GM12878 (cell line): ENCODE measurements around the gene PTPRN2. TPM values are rescaled to one million over a fixed set of nuclear protein-coding genes. Genes with fewer than 3 reads are reported as not detected.

Source experiments
- ATAC-seq: fragments of 200-7000 bp; cut with Tn5 transposase; 3 replicates; pipeline ENCODE4 v1.9.1; 2020; ENCODE audit warnings: mild to moderate bottlenecking, moderate library complexity
- BruUV-seq: library from RNA; stranded (reverse); fragments of 400-500 nt; replicated peaks from 2 replicates; lab custom pipeline; 2021; lab: Mats Ljungman, UMichigan
- CTCF ChIA-PET: fragments of 300-600 bp; sonication (Branson Sonifier 250); formaldehyde crosslinking; extraction: SDS; loops from one replicate; lab custom pipeline; 2021; ENCODE audit warnings: inconsistent platforms; lab: Yijun Ruan, JAX
- POLR2A ChIA-PET: fragments of 350-600 bp; formaldehyde crosslinking; extraction: SDS; loops from one replicate; lab custom pipeline; 2021; ENCODE audit warnings: inconsistent platforms; lab: Charles Lee
- RAD21 ChIA-PET: fragments of 300-600 bp; sonication (Branson Sonifier 250); formaldehyde crosslinking; loops from one replicate; lab custom pipeline; 2023; ENCODE audit warnings: antibody characterized with exemption; ENCODE audit not compliant: unreplicated experiment; lab: Charles Lee
- SMC1A ChIA-PET: fragments of 300-600 bp; sonication (Branson Sonifier 250); formaldehyde crosslinking; loops from one replicate; lab custom pipeline; 2023; ENCODE audit not compliant: unreplicated experiment, uncharacterized antibody; lab: Charles Lee
- DNase-seq: peaks from one replicate; pipeline ENCODE4 v3.0.0-alpha.2; 2011; ENCODE audit warnings: low read depth, low spot score
- FAIRE-seq: peaks from 3 replicates; lab custom pipeline; 2011; peaks lifted over from hg19 to GRCh38; lab: Jason Lieb, UNC
- H2AFZ ChIP-seq: 2 replicates; pipeline ENCODE4 v1.6.0; 2011; ENCODE audit warnings: low read depth, low read length, control low read depth; ENCODE audit not compliant: control insufficient read depth
- H3K27ac ChIP-seq: 2 replicates; pipeline ENCODE4 v1.5.1; 2011; ENCODE audit warnings: control low read depth; ENCODE audit not compliant: control insufficient read depth, insufficient read depth
- H3K27me3 ChIP-seq, 2 experiments: replicated peaks in 1 of 2; 2 replicates each; pipeline versions ENCODE4 v1.6.0 to v1.6.1; 2011; ENCODE audit warnings: low read length in 1 of 2; ENCODE audit not compliant: control insufficient read depth in 2 of 2, insufficient read depth in 2 of 2
- H3K36me3 ChIP-seq, 2 experiments: 2 replicates each; pipeline ENCODE4 v1.5.1; 2011; ENCODE audit warnings: low read length in 1 of 2; ENCODE audit not compliant: control insufficient read depth in 2 of 2, insufficient read depth in 2 of 2
- H3K4me1 ChIP-seq: 2 replicates; pipeline ENCODE4 v1.6.1; 2011; ENCODE audit warnings: mild to moderate bottlenecking, low read length, moderate library complexity, mixed read lengths; ENCODE audit not compliant: control insufficient read depth, insufficient read depth
- H3K4me2 ChIP-seq: 2 replicates; pipeline ENCODE4 v1.6.0; 2011; ENCODE audit warnings: control low read depth; ENCODE audit not compliant: control insufficient read depth, insufficient read depth
- H3K4me3 ChIP-seq: fragments of 200-600 bp; sonication (generic); 2 replicates; pipeline ENCODE4 v1.5.1; 2016
- H3K79me2 ChIP-seq: 2 replicates; pipeline ENCODE4 v1.6.0; 2011; ENCODE audit warnings: low read length; ENCODE audit not compliant: control insufficient read depth, insufficient read depth
- H3K9ac ChIP-seq: 2 replicates; pipeline ENCODE4 v1.8.0; 2011; ENCODE audit warnings: low read length, control low read depth, mixed read lengths; ENCODE audit not compliant: control insufficient read depth, insufficient read depth
- H3K9me3 ChIP-seq: replicated peaks from 3 replicates; pipeline ENCODE4 v1.5.1; 2011; ENCODE audit warnings: mild to moderate bottlenecking, low read length; ENCODE audit not compliant: control insufficient read depth, insufficient read depth
- H4K20me1 ChIP-seq: 2 replicates; pipeline ENCODE4 v1.6.0; 2011; ENCODE audit not compliant: control insufficient read depth, insufficient read depth
- ATF7 ChIP-seq: fragments of 450-650 bp; IDR thresholded peaks from 2 replicates; pipeline ENCODE4 v1.6.1; 2016; ENCODE audit warnings: low read depth, mild to moderate bottlenecking
- BCL11A ChIP-seq: IDR thresholded peaks from 2 replicates; pipeline ENCODE4 v1.6.1; 2011; ENCODE audit warnings: low read depth, low read length
- BCL3 ChIP-seq: IDR thresholded peaks from 2 replicates; pipeline ENCODE4 v1.6.1; 2011; ENCODE audit warnings: borderline replicate concordance, low read depth, mild to moderate bottlenecking, moderate library complexity, low read length; ENCODE audit not compliant: insufficient read depth, poor library complexity, severe bottlenecking
- BRCA1 ChIP-seq: IDR thresholded peaks from 2 replicates; pipeline ENCODE4 v1.6.1; 2011; ENCODE audit warnings: low read depth, low read length, improper control_type of control experiment
- E4F1 ChIP-seq: fragments of 450-650 bp; IDR thresholded peaks from 2 replicates; pipeline ENCODE4 v1.6.1; 2018; ENCODE audit warnings: borderline replicate concordance, mild to moderate bottlenecking; ENCODE audit not compliant: partially characterized antibody
- ELK1 ChIP-seq: IDR thresholded peaks from 2 replicates; pipeline ENCODE4 v1.6.1; 2012; ENCODE audit warnings: low read depth, low read length, improper control_type of control experiment
- EZH2 ChIP-seq: IDR thresholded peaks from 2 replicates; pipeline ENCODE4 v1.6.1; 2012; ENCODE audit warnings: low read depth, mild to moderate bottlenecking, control low read depth, inconsistent platforms, low read length, borderline replicate concordance; ENCODE audit not compliant: control insufficient read depth
- KDM1A ChIP-seq: fragments of 200-600 bp; sonication (generic); IDR thresholded peaks from 2 replicates; pipeline ENCODE4 v1.6.1; 2016; ENCODE audit warnings: borderline replicate concordance
- MEF2B ChIP-seq: fragments of 450-650 bp; IDR thresholded peaks from 2 replicates; pipeline ENCODE4 v1.6.1; 2018; ENCODE audit warnings: mild to moderate bottlenecking, moderate library complexity; ENCODE audit not compliant: partially characterized antibody, poor library complexity, severe bottlenecking
- NFXL1 ChIP-seq: fragments of 450-650 bp; IDR thresholded peaks from 2 replicates; pipeline ENCODE4 v1.6.1; 2017; ENCODE audit warnings: antibody characterized with exemption, mild to moderate bottlenecking, borderline replicate concordance
- NFYA ChIP-seq: IDR thresholded peaks from 2 replicates; pipeline ENCODE4 v1.6.1; 2011; ENCODE audit warnings: low read depth, mild to moderate bottlenecking, low read length, improper control_type of control experiment, borderline replicate concordance
- POLR2AphosphoS2 ChIP-seq: IDR thresholded peaks from 2 replicates; pipeline ENCODE4 v1.6.1; 2011; ENCODE audit warnings: low read depth, mild to moderate bottlenecking, low read length, improper control_type of control experiment, moderate library complexity
- RELA ChIP-seq: fragments of 450-650 bp; IDR thresholded peaks from 2 replicates; pipeline ENCODE4 v1.8.0; 2014; ENCODE audit warnings: borderline replicate concordance; ENCODE audit not compliant: partially characterized antibody
- STAT1 ChIP-seq: fragments of 450-650 bp; conservative IDR thresholded peaks from 2 replicates; pipeline ENCODE4 v1.6.1; 2014; ENCODE audit warnings: antibody characterized with exemption, mild to moderate bottlenecking
- YY1 ChIP-seq: IDR thresholded peaks from 2 replicates; pipeline ENCODE4 v1.6.1; 2011; ENCODE audit warnings: low read depth, mild to moderate bottlenecking, low read length
- ZBTB11 ChIP-seq: fragments of 450-650 bp; formaldehyde crosslinking; IDR thresholded peaks from 2 replicates; pipeline ENCODE4 v1.5.0; 2022; ENCODE audit warnings: mild to moderate bottlenecking, missing genetic modification characterization
- ZNF384 ChIP-seq: IDR thresholded peaks from 2 replicates; pipeline ENCODE4 v1.6.1; 2012; ENCODE audit warnings: low read depth, mild to moderate bottlenecking, low read length, improper control_type of control experiment, borderline replicate concordance
- WGBS: methylation state at CpG from one replicate; pipeline ENCODE4 v1.1.6; 2016; ENCODE audit warnings: low lambda C conversion rate; ENCODE audit not compliant: insufficient replicate concordance, insufficient coverage; ENCODE audit errors: missing lambda C conversion rate; 5-methylcytosine and 5-hydroxymethylcytosine counted together
- in situ Hi-C: fragments of 300-500 bp; cut with MboI; formaldehyde crosslinking; loops from 9 replicates; pipeline ENCODE4 v1.14.3; 2018; ENCODE audit warnings: mixed read lengths
- intact Hi-C: fragments of 100-400 bp; cut with micrococcal nuclease; formaldehyde crosslinking; loops from one replicate; pipeline ENCODE4 v1.14.2; 2022; ENCODE audit not compliant: unreplicated experiment
- polyA plus RNA-seq, 11 experiments: library from polyadenylated mRNA; depleted of rRNA in 4 of 11; unstranded in 6 of 11; stranded (reverse) in 5 of 11; fragments of >200 nt; fragmentation: Nextera tagmentation in 4 of 11; fragmentation: Illumina TruSeq in 1 of 11; extraction: Ambion mirVana in 4 of 11; extraction: Trizol in 1 of 11; gene quantifications; 1 replicate in 1 of 11; 2 replicates in 10 of 11; pipeline versions ENCODE4 v1.2.1 to v1.2.3, GENCODE V29; 2011 to 2016; ENCODE audit warnings: inconsistent platforms in 2 of 11, missing spikeins in 2 of 11, low read depth in 1 of 11
- total RNA-seq, 4 experiments: library from RNA; depleted of rRNA in 3 of 4; stranded (reverse); fragments of >200 nt in 3 of 4; fragmentation: Illumina TruSeq in 1 of 4; extraction: Trizol in 1 of 4; gene quantifications; 2 replicates each; pipeline versions ENCODE4 v1.2.1 to v1.2.3, GENCODE V29; 2013 to 2021

PTPRN2 gene
- total and polyA plus RNA-seq, 10 of the 15 experiments (the other 5 are each of a cell fraction or from before 2014, with no cell fraction given), result 5.4 TPM; not detected in 9

- SMC1A ChIA-PET, result no interaction called here
- no TSS peak for BruUV-seq
- no peak overlapping the region for H3K4me2 ChIP-seq
- RAD21 ChIA-PET, result no interaction called here
- H3K9ac ChIP-seq, result no peak overlapping the region
- intact Hi-C loops, result no loop called here
- CTCF ChIA-PET, result no interaction called here
- no peak overlapping the region for H3K27ac ChIP-seq
- H2AFZ ChIP-seq, result no peak overlapping the region
- WGBS, result 30% methylated on average over 5 of the region's 5 CpGs
- no peaks in the 10 kb centered on the region for H3K4me1 ChIP-seq
- H4K20me1 ChIP-seq, result no peaks in the 10 kb centered on the region
- FAIRE-seq, result no peak
- ATAC-seq, result no peak
- H3K36me3 ChIP-seq, result no peaks in the 10 kb centered on the region
- no peak for DNase-seq
- H3K4me3 ChIP-seq, result no peak overlapping the region
- in situ Hi-C loops, result no loop called here
- H3K9me3 ChIP-seq, result no peaks in the 10 kb centered on the region
- H3K27me3 ChIP-seq, result no peaks in the 10 kb centered on the region
- no peaks in the 10 kb centered on the region for H3K79me2 ChIP-seq
- POLR2A ChIA-PET, result no interaction called here
- TF ChIP-seq POLR2AphosphoS2 (no peak), KDM1A (no peak), BCL3 (no peak), ZNF384 (no peak), ELK1 (no peak), NFYA (no peak), MEF2B (no peak), E4F1 (no peak), YY1 (no peak), ATF7 (no peak), BCL11A (no peak), NFXL1 (no peak), EZH2 (no peak), BRCA1 (no peak), RELA (no peak), ZBTB11 (CRISPR knock-in tag) (no peak), STAT1 (no peak)
These were observed 1079.6 kb downstream of the PTPRN2 start for GRCh38 chr7:157507987-157508386.
